Body of pancreas (tissue), 4 donors: ENCODE data around the gene MMP25. TPM values are rescaled to one million over a fixed set of nuclear protein-coding genes. Genes with fewer than 3 reads are reported as not detected.
A peak's percentile ranks its signal among the peaks of the same experiment; 100 is the strongest.
"Not testable (repeated sequence)": the region's sequence is repeated elsewhere in the genome, so short reads cannot be mapped to it uniquely, and the experiment has no call there.

ENCODE experiments used
- ATAC-seq: fragments of 150-250 bp; one replicate; pipeline ENCODE4 v1.9.1; 2016
- DNase-seq, 4 donors: peaks; one replicate each; pipeline ENCODE4 v3.0.0-alpha.2; 2019
- H3K27ac ChIP-seq, 4 donors: fragments of 200-600 bp; sonication (generic); 1 replicate in 3 of 4; 2 replicates in 1 of 4; pipeline versions ENCODE4 v1.5.1 to v1.6.1; 2016 to 2019; ENCODE audit warnings: mild to moderate bottlenecking in 1 of 4, mixed read lengths in 1 of 4, moderate library complexity in 1 of 4
- H3K27me3 ChIP-seq, 2 donors: fragments of 200-600 bp; sonication (generic); one replicate each; pipeline ENCODE4 v1.6.0; 2016; ENCODE audit warnings: mild to moderate bottlenecking in 1 of 2
- H3K36me3 ChIP-seq, 2 donors: fragments of 200-600 bp; sonication (generic); replicated peaks in 1 of 2; 2 replicates each; pipeline ENCODE4 v1.5.1; 2016; ENCODE audit warnings: low read depth in 2 of 2; ENCODE audit not compliant: insufficient read depth in 1 of 2
- H3K4me1 ChIP-seq: fragments of 200-600 bp; sonication (generic); one replicate; pipeline ENCODE4 v1.6.0; 2016
- H3K4me3 ChIP-seq, 2 donors: fragments of 200-600 bp; sonication (generic); 1 replicate in 1 of 2; 2 replicates in 1 of 2; pipeline ENCODE4 v1.5.1; 2016 to 2019
- H3K9me3 ChIP-seq, 3 donors: fragments of 200-600 bp; sonication (generic); 1 replicate in 2 of 3; 2 replicates in 1 of 3; pipeline ENCODE4 v1.5.1; 2016
- CTCF ChIP-seq, 7 experiments: fragments of 450-650 bp in 4 of 7; fragments of 200-600 bp in 3 of 7; sonication (generic) in 3 of 7; IDR thresholded peaks; one replicate each; pipeline ENCODE4 v1.5.1; 2016 to 2019; ENCODE audit warnings: antibody characterized with exemption in 7 of 7
- POLR2A ChIP-seq, 3 donors: fragments of 450-650 bp; IDR thresholded peaks; one replicate each; pipeline ENCODE4 v1.6.1; 2016; ENCODE audit warnings: antibody characterized with exemption in 3 of 3, mild to moderate bottlenecking in 2 of 3
- WGBS, 2 donors: methylation state at CpG; one replicate each; pipeline ENCODE4 v1.1.5; 2017; 5-methylcytosine and 5-hydroxymethylcytosine counted together
- intact Hi-C: fragments of 100-400 bp; cut with DNase I; formaldehyde crosslinking; loops from one replicate; pipeline ENCODE4 v1.15.1; 2023
- total RNA-seq, 2 donors: library from RNA; depleted of rRNA; stranded (reverse); fragments of >200 nt; gene quantifications; one replicate each; pipeline ENCODE4 v1.1.0, GENCODE V29; 2016

Gene MMP25
- total RNA-seq, 2 donors from 2014 or later: under 0.01 to 0.99 TPM

GRCh38 chr16:3073448-3073847, 27.1 kb downstream of the MMP25 start:
- Histone ChIP-seq H3K9me3 (no peaks in the 10 kb centered on the region), H3K4me1 (peaks cover 12% of the 10 kb centered on the region), H3K36me3 (peaks cover 4 to 5% of the 10 kb centered on the region in 2 donors), H3K27me3 (no peaks in the 10 kb centered on the region), H3K4me3 (no peak overlapping the region), H3K27ac (no peak overlapping the region)
- WGBS, 2 donors: 80 to 83% methylated on average over 7 of the region's 7 CpGs
- no peak for TF ChIP-seq POLR2A (IDR thresholded peaks at IDR 0.05)
- intact Hi-C loops: no loop called here
- no peak for ATAC-seq
- DNase-seq: no peak

GRCh38 chr16:3074860-3075522, 28.6 kb downstream of the MMP25 start:
- Histone ChIP-seq H3K27ac (no peak overlapping the region), H3K4me3 (no peak overlapping the region), H3K9me3 (no peaks in the 10 kb centered on the region), H3K36me3 (no peaks in the 10 kb centered on the region), H3K4me1 (peaks cover 9% of the 10 kb centered on the region), H3K27me3 (no peaks in the 10 kb centered on the region)
- ATAC-seq: no peak
- WGBS, 2 donors: 52 to 63% methylated on average over 9 of the region's 9 CpGs
- intact Hi-C loops: no loop called here
- TF ChIP-seq CTCF (IDR thresholded peaks at IDR 0.05) (no peak), POLR2A (IDR thresholded peaks at IDR 0.05) (peak in 1 of 3 donors; percentile 15)
- peak in 1 of 4 donors; percentile 38 for DNase-seq

- H3K4me1 ChIP-seq: peaks cover 9% of the 10 kb centered on the region
- ATAC-seq (no peak), DNase-seq (no peak)
- intact Hi-C loops: no loop called here
- no peak for TF ChIP-seq CTCF (IDR thresholded peaks at IDR 0.05)
- no peak for TF ChIP-seq POLR2A (IDR thresholded peaks at IDR 0.05)
- H3K9me3 ChIP-seq: no peaks in the 10 kb centered on the region
- no peak overlapping the region for H3K4me3 ChIP-seq
- 36 to 49% methylated on average over 5 to 8 of the region's 10 CpGs for WGBS, 2 donors
- no peaks in the 10 kb centered on the region for H3K27me3 ChIP-seq
- no peak overlapping the region for H3K27ac ChIP-seq
- no peaks in the 10 kb centered on the region for H3K36me3 ChIP-seq
Observed at GRCh38 chr16:3075523-3075915, 29.2 kb downstream of the MMP25 start.

GRCh38 chr16:3075946-3076345, 29.6 kb downstream of the MMP25 start:
- intact Hi-C loops, DNase-seq, H3K27me3 ChIP-seq, ATAC-seq, H3K9me3 ChIP-seq, H3K36me3 ChIP-seq, H3K27ac ChIP-seq, H3K4me1 ChIP-seq, H3K4me3 ChIP-seq: not testable (repeated sequence)
- 90 to 92% methylated on average over 6 of the region's 6 CpGs for WGBS, 2 donors

GRCh38 chr16:3076577-3076976, 30.2 kb downstream of the MMP25 start:
- 73 to 99% methylated on average over 5 to 6 of the region's 6 CpGs for WGBS, 2 donors
- intact Hi-C loops: no loop called here
- no peaks in the 10 kb centered on the region for H3K36me3 ChIP-seq
- DNase-seq: no peak
- no peaks in the 10 kb centered on the region for H3K27me3 ChIP-seq
- H3K27ac ChIP-seq: no peak overlapping the region
- peaks cover 9% of the 10 kb centered on the region for H3K4me1 ChIP-seq
- no peak overlapping the region for H3K4me3 ChIP-seq
- no peaks in the 10 kb centered on the region for H3K9me3 ChIP-seq
- no peak for ATAC-seq
- TF ChIP-seq POLR2A (IDR thresholded peaks at IDR 0.05) (no peak), CTCF (IDR thresholded peaks at IDR 0.05) (no peak)

- 81 to 83% methylated on average over 17 of the region's 17 CpGs for WGBS, 2 donors
- DNase-seq (no peak), ATAC-seq (no peak)
- TF ChIP-seq POLR2A (IDR thresholded peaks at IDR 0.05) (no peak), CTCF (IDR thresholded peaks at IDR 0.05) (no peak)
- H3K9me3 ChIP-seq: no peaks in the 10 kb centered on the region
- no peaks in the 10 kb centered on the region for H3K36me3 ChIP-seq
- no peaks in the 10 kb centered on the region for H3K27me3 ChIP-seq
- H3K27ac ChIP-seq: no peak overlapping the region
- intact Hi-C loops: no loop called here
- H3K4me1 ChIP-seq: peaks cover 9% of the 10 kb centered on the region
- no peak overlapping the region for H3K4me3 ChIP-seq
Observed at GRCh38 chr16:3080024-3080423, 33.7 kb downstream of the MMP25 start.

- WGBS, 2 donors: 89 to 92% methylated on average over 13 of the region's 13 CpGs
- not testable (repeated sequence) for DNase-seq, ATAC-seq
Observed at GRCh38 chr16:3081957-3082356, 35.6 kb downstream of the MMP25 start.

GRCh38 chr16:3083408-3083807, 37.0 kb downstream of the MMP25 start:
- 90% methylated on average over 8 of the region's 8 CpGs; no CpG with 5 or more reads in 1 of the 2 donors for WGBS, 2 donors
- DNase-seq, intact Hi-C loops, ATAC-seq, H3K4me3 ChIP-seq, H3K27ac ChIP-seq, H3K27me3 ChIP-seq, H3K9me3 ChIP-seq, H3K36me3 ChIP-seq, H3K4me1 ChIP-seq: not testable (repeated sequence)

More at GRCh38 chr16:3081957-3082356, 35.6 kb downstream of the MMP25 start:
- H3K27me3 ChIP-seq, H3K4me1 ChIP-seq, H3K4me3 ChIP-seq, H3K27ac ChIP-seq, H3K36me3 ChIP-seq, H3K9me3 ChIP-seq, intact Hi-C loops: not testable (repeated sequence)
